Non-pigmented ciliary epithelial cell (primary cell): ENCODE results near the gene CEACAM18.
"Not testable (repeated sequence)": the region's sequence is repeated elsewhere in the genome, so short reads cannot be mapped to it uniquely, and the experiment has no call there.

Experiments used
- DNase-seq: peaks from one replicate; pipeline ENCODE4 v3.0.0-alpha.2; 2010; ENCODE audit warnings: low read depth

Gene CEACAM18

DNA sequence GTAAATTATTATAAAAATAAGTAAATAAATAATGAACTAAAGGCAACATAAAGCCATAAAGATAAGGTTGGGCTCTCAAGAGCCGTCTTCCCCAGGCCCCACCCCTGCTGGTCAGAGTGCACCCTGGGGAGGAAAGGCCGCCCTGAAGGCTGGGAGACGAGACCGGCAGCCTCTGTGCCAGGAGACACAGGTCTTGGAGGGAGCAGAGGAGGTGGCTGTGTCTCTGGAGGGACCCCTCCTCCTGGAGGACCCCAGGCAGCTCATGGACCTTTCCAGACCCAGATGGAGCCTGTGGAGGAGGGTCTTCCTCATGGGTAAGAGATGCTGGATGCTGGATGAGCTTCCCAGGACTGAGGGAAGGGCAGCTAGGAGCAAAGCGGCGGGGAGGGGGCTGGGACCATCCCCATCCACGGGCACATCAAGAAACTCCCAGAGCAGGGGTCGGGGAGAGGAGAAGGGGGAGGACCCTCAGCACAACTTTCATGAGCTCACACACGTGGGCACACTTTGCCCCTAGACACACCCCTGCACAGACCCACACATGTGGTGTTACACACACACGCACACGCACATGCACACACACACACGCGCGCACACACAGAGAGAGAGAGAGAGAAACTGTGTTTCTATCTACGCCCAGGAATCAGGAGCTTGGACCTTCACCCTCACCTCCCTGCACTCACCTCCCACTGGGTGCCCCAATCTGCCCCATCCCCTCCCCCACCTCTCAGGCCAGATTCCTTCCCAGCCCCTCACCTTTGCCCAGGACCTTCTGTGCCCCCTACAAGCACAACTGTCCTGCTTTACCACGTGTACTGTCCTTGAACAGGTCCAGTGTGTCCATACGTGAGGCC lies at the start of gene CEACAM18:
TSS of gene CEACAM18 (plus strand) at position 159 of the 854 bp plus-strand sequence.
- DNase-seq: no peak

DNA sequence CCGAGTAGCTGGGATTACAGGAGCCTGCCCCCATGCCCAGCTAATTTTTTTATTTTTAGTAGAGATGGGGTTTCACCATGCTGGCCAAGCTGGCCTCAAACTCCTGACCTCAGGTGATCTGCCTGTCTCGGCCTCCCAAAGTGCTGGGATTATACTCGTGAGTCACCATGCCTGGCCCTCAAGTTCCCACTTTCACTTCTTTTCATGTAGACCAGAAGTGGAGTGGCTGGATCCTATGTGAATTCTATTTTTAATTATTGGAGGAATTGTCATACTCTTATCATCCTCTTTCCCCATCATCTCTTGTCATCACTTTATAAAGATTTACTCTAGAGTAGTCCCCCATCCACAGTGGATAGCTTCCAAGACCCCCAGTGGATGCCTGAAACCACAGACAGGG lies 48.1 kb upstream of the CEACAM18 start:
- DNase-seq: no peak

DNA sequence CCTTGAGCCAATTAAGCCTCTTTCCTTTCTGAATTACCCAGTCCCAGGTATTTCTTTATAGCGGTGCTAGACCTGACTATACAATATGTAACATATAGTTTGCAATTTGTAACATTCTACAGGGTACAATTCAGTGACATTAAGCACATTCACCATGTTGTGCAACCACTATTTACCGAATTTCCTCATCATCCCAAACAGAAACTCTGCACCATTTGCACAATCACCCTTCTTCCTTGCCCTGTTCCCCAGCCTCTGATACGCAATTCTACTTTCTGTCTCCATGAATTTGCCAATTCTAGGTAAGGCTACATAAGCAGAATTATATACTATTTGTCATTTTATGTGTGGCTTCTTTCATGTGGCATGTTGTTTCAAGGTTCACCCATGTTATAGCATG lies 47.2 kb upstream of the CEACAM18 start:
- no peak for DNase-seq

DNA sequence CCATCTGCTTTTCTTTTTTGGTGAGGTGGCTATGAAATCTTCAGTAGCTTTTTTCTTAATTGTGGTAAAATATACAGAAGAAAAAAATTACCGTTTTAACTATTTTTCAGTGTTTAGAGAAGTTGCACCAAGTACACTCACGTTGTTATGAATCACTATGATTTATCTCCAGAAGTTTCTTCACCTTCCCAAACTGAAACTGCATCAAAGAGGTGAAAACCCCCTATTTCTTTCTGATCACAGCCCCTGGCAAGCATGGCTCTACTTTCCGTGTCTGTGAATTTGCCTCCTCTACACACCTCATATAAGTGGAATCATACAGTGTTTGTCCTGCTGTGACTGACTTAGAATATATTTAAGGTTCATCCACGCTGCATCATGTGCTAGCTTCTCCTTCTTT lies 45.3 kb upstream of the CEACAM18 start:
- DNase-seq: no peak

DNA sequence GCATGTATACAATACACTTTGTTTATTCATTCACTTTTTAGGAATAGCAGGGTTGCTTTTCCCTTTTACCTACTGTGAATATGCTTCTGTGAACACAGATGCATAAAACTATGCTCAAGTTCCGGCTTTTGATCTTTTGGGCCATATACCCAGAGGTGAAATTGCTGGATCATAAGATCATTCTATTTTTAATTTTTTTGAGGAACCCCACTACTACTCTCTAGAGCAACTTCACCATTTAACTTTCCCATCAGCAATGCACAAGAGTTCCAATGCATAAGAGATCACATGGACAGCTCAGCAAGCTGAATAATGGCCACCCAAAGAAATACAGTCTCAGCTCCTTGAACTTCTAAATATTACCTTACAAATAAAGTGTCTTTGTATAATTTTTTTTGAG lies 43.9 kb upstream of the CEACAM18 start:
- DNase-seq: no peak

DNA sequence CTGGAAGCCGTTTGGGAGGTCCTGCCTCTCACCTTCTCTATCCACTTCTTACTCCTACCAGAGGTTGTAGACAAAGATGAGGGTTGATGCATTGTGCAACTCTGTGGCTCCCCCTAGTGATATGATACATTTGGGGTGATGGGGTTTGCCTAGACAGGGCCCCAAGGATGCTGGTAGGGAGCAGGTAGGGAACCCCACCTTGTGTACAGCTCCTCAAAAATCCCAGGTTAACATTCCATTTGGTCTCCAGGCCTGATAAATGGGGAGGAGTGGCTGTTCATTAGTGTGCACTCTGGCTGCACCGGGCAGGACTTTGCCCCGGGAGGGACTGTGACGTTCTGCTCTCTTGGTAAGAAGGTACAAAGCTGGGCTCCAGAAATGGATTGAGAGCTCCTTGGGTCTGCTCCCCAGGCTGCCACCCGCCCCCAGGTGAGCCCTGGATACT lies 39.3 kb upstream of the CEACAM18 start:
- DNase-seq: no peak

DNA sequence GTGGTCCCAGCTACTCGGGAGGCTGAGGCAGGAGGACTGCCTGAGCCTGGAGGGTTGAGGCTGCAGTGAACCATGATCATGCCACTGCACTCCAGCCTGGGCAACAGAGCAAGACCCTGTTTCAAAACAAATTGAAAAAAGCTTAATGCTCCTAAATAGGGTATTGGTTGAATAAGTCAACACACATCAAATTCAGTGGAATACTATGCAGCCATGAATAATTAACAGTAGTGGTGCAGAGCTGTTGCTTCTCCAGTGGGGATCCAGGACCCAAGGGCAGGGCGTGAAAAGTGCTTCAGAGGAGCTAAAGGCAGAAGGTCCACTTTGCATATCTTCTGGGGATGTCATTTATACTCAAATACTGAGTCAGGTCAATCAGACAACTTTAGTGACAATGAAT lies 38.3 kb upstream of the CEACAM18 start:
- DNase-seq: no peak

DNA sequence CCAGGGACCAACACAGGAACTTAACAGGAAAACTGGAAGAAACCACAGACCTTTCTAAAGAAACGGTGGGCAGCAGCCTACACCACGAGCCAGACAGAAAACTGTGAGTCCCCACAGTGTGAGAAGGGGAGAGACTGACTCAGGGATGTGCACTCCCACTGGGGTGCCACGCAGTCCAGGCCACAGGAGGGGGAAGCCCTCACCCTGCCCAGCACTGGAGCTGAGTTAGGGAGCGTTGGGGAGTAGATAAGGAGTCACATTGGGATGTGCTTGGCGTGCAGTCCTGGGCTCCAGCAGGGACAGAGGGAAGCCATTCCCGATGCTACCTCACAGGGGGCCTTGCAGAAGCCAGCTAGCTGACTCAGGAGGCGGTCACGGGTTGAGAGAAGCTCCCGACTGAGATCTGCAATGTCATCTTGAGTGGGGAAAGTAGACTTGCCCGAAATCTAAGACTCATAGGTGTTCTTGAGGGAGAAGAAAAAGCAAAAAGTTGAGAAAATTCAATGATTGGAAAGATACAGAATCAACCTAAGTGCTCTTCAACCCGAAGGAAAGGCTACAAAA lies 37.4 kb upstream of the CEACAM18 start:
- no peak for DNase-seq

DNA sequence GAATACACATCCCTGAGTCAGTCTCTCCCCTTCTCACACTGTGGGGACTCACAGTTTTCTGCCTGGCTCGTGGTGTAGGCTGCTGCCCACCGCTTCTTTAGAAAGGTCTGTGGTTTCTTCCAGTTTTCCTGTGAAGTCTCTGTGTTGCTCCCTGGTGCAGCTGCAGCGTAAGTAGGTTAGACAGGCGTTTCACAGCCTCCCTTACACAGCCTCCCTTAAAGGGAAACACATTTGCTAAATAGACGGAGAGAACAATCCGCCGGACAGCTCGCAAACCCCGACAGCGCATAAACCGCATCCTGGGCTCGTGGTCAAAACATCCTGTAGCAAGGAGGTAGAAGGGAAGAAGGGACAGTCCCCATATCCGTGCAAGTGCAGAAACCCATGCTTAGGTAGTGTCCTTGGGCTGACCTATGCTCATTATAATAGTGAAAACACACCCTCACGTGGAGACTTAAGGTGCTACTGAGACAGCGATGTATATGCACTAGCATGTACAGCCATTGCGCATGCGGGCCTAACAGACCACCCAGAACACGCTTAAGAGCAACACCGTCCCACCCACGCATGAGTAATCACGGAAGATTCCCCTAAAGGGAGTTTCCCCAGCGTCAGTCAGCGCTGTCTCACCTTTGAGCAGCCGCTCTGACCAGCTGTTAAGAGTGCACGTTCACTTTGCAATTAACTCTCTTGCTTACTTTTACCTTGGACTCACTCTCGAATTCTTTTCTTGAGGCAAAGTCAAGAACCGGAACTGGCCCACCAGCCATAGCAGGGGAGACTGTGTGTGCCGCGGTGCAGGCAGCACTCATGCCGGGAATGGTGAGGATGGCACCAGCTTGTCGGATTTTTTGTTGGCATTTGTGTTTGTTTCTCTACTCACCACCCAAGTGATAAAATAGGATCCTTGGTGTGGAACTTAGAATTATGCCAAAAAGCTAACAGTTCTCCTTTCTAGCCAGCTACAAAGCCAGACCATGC lies 36.6 kb upstream of the CEACAM18 start:
- no peak for DNase-seq

DNA sequence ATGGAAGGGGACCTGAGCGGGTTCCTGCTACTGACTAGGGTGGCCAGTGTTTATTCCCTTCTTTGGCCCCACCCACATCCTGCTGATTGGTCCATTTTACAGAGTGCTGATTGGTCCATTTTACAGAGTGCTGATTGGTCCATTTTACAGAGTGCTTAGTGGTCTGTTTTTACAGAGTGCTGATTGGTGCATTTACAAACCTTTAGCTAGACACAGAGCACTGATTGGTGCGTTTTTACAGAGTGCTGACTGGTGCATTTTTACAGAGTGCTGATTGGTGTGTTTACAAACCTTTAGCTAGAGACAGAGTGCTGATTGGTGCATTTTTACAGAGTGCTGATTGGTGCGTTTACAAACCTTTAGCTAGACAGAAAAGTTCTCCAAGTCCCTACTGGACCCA lies 30.8 kb upstream of the CEACAM18 start:
- not testable (repeated sequence) for DNase-seq

DNA sequence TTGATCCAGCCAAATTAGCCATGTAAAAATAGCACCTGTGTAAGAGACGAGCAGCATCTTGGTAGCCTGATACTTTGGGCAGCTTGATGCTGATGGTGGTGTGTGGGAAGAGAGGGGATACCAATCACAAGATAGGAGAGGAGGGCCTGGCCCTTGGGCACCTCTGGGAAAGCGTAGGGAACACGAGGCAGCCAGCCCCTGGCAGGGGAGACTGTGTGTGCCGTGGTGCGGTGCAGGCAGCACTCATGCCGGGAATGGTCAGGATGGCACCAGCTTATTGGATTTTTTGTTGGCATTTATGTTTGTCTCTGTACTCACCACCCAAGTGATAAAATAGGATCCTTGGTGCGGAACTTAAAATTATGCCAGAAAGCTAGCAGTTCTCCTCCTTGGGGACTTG lies 30.3 kb upstream of the CEACAM18 start:
- no peak for DNase-seq

DNA sequence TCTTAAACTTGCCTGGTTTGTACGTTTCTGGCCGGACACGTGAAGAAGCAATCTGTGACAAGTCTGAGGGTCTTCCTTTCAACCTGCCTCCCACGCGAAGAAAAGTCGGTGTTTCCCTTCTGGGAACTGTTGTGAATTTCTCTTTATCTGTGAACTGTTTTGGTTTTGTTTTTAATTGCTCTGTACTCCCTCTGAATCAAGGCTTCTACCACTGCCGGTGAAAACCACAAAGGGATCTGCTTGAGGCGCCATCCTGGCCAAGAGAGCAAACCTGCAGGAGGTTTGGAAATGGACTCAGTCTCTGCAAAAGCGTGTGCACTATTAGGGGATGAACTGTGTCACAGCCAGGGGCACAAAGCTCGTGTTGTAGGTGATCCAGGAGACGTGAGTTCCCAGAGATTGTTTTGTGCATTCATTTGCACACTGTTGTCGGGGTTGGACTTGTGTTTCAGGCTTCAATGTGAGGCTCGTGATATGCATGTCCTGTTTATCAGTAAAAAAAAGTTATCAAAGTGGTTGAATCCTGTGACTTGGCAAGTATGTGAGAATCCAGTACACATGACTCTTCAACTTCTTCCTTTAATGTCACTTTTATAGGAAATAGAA lies 29.8 kb upstream of the CEACAM18 start:
- DNase-seq: no peak

DNA sequence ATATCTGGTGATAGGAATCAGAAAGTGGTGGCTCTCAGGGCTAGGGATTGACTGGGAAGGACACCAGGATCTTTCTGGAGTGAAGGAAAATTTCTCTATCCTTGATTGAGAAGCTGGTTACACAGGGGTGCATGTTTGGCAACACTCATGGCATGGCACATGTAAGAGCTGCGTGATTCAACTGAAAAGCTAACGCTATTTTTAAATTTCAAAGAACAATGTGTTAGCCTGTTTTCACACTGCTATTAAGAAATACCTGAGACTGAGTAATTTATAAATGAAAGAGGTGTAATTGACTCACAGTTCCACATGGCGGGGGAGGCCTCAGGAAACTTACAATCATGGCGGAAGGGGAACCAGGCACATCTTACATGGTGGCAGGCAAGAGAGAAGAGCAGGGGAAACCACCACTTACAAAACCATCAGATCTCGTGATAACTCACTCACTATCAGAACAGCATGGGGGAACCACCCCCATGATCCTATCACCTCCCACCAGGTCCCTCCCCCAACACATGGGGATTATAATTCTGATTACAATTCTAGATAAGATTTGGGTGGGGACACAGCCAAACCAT lies 27.5 kb upstream of the CEACAM18 start:
- DNase-seq: no peak

DNA sequence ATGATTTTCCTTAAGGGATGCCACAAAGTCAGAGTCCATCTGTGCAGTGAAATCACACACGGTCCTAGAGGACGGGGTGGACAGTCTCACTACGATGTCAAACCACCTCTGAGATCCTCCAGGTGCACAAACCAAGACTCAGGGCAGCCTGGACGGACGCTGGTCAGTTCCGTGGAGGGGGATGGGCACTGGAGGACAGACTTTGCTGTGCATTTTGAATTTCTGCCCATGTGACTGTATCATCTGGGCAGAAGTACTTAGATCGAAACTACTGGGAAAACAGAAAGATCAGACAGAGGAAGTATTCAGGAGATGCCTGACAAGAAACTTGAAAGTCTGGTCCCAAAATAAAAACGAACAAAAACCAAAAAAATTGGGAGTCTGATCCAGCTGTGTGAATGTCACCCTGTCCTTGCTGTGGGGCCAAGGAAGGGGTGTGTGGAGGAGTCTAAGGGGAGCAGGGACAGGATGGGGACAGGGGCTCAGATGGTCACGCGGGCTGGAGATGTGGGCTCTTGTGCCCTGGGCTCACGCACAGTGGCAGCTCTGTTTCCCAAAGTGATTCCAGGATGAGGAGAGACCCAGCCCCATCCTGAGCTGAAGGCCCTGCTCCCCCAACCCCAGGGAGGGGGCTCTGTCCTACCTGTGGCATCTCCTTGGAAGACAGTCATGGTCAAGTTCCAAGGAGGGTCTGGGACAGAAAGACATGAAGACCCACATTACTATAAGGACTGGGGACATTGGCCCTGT lies 21.6 kb upstream of the CEACAM18 start:
- no peak for DNase-seq

DNA sequence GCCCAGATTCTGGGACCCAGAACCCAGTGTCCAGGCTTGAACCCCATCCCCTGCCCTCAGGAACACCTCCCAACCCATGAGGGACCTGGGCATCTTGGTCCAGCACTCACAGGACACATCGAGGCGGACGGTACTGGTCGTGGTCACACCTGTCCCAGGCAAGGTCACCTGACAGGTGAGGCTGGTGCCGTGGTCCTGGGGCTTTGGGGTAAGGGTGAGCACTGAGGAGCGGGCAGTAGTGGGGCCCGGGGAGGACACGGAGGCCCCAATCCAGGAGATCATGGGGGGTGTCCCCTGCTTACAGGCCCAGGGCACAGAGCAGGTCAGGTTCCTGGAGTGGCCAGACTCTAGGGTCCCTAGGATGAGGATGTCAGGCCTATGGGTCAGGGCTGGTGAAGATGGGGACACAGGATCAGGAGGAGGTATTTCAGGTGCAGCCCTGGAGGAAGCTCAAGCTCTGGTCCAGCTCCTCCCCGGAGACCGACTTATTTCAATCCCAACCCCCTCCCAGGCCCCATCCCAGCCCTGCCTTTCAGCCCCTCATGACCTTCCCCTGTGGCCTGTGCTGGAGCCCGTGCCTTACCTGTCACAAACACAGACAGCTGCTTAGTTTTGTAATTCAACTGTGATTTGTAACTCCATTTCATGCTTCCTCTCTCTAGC lies 20.9 kb upstream of the CEACAM18 start:
- no peak for DNase-seq

DNA sequence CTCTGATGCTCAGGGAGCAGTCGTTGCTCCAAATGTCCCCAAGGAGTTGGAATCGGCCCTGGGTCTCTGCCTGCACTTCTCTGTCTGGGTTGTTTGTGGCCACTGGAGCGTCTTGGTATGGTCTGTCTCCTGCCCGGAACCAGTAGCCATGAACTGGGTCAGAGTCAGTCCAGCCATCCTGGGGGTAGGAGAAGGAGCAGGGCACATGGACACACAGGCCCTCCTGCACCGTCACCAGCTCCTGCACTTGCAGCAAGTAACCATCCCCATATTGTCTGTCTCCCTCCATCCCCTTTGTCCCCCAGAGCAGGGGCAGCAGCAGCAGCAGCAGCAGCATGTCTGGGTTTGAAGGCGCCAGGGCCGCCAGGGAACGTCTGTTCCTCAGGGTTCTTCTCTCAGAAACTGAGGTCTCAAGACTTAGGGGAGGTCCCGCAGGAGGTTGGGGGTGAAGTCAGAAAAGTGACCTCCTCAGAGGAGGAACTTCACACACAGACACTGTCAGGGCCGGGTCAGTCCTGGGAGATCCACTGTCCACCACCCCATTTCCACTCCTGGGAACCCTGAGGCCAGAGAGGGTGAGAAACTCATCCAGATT lies 20.2 kb upstream of the CEACAM18 start, which contains the start of gene SIGLEC8:
TSS of gene SIGLEC8 (minus strand) at position 404 of the 595 bp plus-strand sequence. CDS start at position 337, 67 bp downstream.
- DNase-seq: no peak

DNA sequence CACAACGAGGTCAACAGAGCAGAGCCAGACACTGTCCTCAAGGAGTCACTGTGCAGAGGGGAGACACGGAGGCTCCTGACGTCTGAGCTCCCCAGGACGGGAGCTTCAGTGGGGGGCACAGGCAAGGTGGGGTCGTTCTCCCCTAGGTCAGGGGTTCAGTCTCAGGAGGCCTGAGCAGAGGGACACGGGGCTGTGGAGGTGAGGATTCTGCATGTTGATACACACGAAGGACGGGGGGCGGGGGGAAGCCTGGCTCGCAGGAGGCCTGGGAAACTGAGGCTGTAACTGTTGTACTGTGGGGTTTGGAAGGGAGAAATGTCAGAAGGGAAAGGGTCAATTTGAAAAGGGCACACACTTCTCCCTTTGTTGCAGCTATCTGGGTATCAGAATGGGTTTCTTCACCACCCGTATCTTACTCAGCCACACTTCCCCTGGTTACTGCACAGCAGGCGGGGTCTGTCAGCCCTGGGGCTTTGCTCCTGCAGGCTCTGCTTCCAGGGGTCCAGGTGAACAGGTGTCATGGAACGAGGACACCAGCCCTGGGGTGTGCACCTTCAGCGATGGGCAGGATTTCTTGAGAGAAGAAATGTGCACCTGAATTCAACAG lies 19.3 kb upstream of the CEACAM18 start:
- DNase-seq: no peak

DNA sequence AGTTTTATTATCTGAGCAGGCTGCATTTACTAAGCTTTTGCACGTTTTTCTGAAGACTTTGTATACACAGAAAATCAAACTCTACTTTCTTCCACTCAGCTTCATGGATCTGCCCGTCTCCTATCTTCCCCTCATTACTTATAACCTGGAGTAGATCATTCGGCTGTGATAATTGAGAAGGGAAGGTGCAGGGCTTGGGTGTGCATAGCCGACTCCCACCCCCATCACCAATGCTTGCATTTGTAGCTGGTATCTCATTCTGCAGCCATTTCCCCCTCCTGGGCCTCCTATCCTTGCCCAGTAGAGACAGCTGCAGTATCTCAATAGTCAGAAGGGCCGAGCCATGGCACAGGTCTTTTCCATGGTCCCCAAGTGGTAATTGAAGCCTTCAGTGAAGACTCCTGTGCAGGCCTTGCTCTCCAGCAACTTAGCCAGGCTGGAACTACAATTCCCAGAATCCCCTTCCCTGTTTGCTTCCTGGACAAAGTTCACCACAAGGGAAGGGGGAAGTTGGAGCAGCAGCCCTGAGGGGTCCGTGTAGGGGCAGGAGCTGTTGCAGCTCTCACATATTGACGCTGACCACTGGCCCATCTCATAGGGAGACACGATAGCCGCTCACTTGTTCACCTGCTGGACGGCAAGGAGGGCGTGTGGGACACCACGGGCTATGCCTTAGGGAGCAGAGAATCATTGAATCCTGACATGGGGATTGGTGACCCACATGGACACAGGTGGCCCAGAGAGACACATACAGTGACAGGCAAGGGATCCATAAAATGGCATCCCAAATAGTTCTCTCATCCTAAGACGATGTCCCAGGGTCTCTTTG lies 18.0 kb upstream of the CEACAM18 start:
- no peak for DNase-seq
